Spleen (tissue), 11 donors: ENCODE data around the gene MYO1D. TPM values are rescaled to one million over a fixed set of nuclear protein-coding genes. Genes with fewer than 3 reads are reported as not detected.

Source experiments
- DNase-seq: peaks from one replicate; pipeline ENCODE4 v3.0.0-alpha.2; 2020
- H3K27ac ChIP-seq, 8 donors: fragments of 200-600 bp; sonication (generic) in 7 of 8; 1 replicate in 4 of 8; 2 replicates in 4 of 8; pipeline versions ENCODE4 v1.5.0 to v1.8.0; 2016 to 2021; ENCODE audit warnings: inconsistent platforms in 4 of 8, mild to moderate bottlenecking in 4 of 8, moderate library complexity in 1 of 8
- H3K27me3 ChIP-seq, 7 donors: fragments of 200-600 bp; sonication (generic) in 6 of 7; replicated peaks in 1 of 7; 1 replicate in 4 of 7; 2 replicates in 3 of 7; pipeline versions ENCODE4 v1.5.0 to v1.8.0; 2016 to 2021; ENCODE audit warnings: inconsistent platforms in 3 of 7, mild to moderate bottlenecking in 1 of 7
- H3K36me3 ChIP-seq, 6 donors: fragments of 200-600 bp; sonication (generic) in 5 of 6; 1 replicate in 4 of 6; 2 replicates in 2 of 6; pipeline versions ENCODE4 v1.5.0 to v1.8.0; 2016 to 2021; ENCODE audit warnings: inconsistent platforms in 2 of 6
- H3K4me1 ChIP-seq, 6 donors: fragments of 200-600 bp; sonication (generic) in 5 of 6; 1 replicate in 3 of 6; 2 replicates in 3 of 6; pipeline versions ENCODE4 v1.5.0 to v1.8.0; 2016 to 2021; ENCODE audit warnings: inconsistent platforms in 3 of 6
- H3K4me3 ChIP-seq, 8 donors: fragments of 200-600 bp; sonication (generic) in 7 of 8; 1 replicate in 4 of 8; 2 replicates in 4 of 8; pipeline versions ENCODE4 v1.5.0 to v1.8.0; 2016 to 2021; ENCODE audit warnings: inconsistent platforms in 4 of 8, mild to moderate bottlenecking in 4 of 8, moderate library complexity in 2 of 8
- H3K9me3 ChIP-seq, 8 donors: fragments of 200-600 bp; sonication (generic) in 7 of 8; 1 replicate in 4 of 8; 2 replicates in 4 of 8; pipeline versions ENCODE4 v1.5.0 to v1.8.0; 2016 to 2021; ENCODE audit warnings: inconsistent platforms in 4 of 8
- POLR2A ChIP-seq, 3 donors: fragments of 450-650 bp; IDR thresholded peaks; one replicate each; pipeline ENCODE4 v1.5.1; 2017; ENCODE audit warnings: antibody characterized with exemption in 3 of 3, mild to moderate bottlenecking in 1 of 3
- POLR2AphosphoS5 ChIP-seq, 3 donors: sonication (generic); formaldehyde crosslinking; IDR thresholded peaks; one replicate each; pipeline ENCODE4 v1.5.1; 2017; ENCODE audit warnings: antibody characterized with exemption in 3 of 3
- WGBS, 5 donors: extraction: QIAGEN DNeasy Blood & Tissue Kit in 3 of 5; methylation state at CpG; one replicate each; pipeline versions ENCODE4 v1.1.5 to v1.1.7; 2013 to 2018; 5-methylcytosine and 5-hydroxymethylcytosine counted together
- intact Hi-C: fragments of 100-400 bp; cut with DNase I; formaldehyde crosslinking; loops from one replicate; pipeline ENCODE4 v1.15.0; 2023; ENCODE audit warnings: low total_unique reads
- polyA plus RNA-seq, 3 donors: library from polyadenylated mRNA; stranded (reverse); fragments of 200-250 nt; gene quantifications; one replicate each; pipeline ENCODE4 v1.2.1, GENCODE V29; 2013
- total RNA-seq, 7 donors: library from RNA; depleted of rRNA in 3 of 7; stranded (reverse); fragments of >200 nt in 3 of 7; fragmentation: NEBNext Ultra II Directional in 4 of 7; extraction: Animal tissue kit (Norgen Biotek cat#: 25700) in 4 of 7; gene quantifications; one replicate each; pipeline versions ENCODE4 v1.1.0 to v1.2.1, GENCODE V29; 2016 to 2021
- TF ChIP-seq, protein P1 (sequence below), 11 experiments: fragments of 200-600 bp in 7 of 11; fragments of 450-650 bp in 4 of 11; sonication (generic) in 4 of 11; IDR thresholded peaks in 8 of 11; conservative IDR thresholded peaks in 3 of 11; 1 replicate in 7 of 11; 2 replicates in 4 of 11; pipeline versions ENCODE4 v1.4.0 to v1.8.0; 2016 to 2021; ENCODE audit warnings: antibody characterized with exemption in 11 of 11, inconsistent platforms in 4 of 11, mild to moderate bottlenecking in 1 of 11
- donor health status: healthy with polysubstance abuse.
- donor health status: DM: no; HTN: no; CAD: no; lungs with moderate emphysema.
- donor health status: DM: no; HTN: no; CAD: no.
- donor health status: Bipolar disorder and iron deficiency.
- donor health status: healthy.
- donor health status: DM: no; HTN: no; CAD: no.
- donor health status: DM: yes; HTN: yes; CAD: no.

MYO1D gene
- total and polyA plus RNA-seq, 10 donors = 2.3 to 36.4 (median 23.4) TPM

- Histone ChIP-seq H3K27ac (no peak overlapping the region), H3K27me3 (no peaks in the 10 kb centered on the region), H3K9me3 (no peaks in the 10 kb centered on the region), H3K4me1 (no peaks in the 10 kb centered on the region), H3K36me3 (no peaks in the 10 kb centered on the region), H3K4me3 (no peak overlapping the region)
- 79 to 85% (median 82%) methylated on average over 3 of the region's 3 CpGs for WGBS, 5 donors
- TF ChIP-seq POLR2A (IDR thresholded peaks at IDR 0.05) (no peak), POLR2AphosphoS5 (IDR thresholded peaks at IDR 0.05) (no peak)
- TF ChIP-seq, protein P1, sequence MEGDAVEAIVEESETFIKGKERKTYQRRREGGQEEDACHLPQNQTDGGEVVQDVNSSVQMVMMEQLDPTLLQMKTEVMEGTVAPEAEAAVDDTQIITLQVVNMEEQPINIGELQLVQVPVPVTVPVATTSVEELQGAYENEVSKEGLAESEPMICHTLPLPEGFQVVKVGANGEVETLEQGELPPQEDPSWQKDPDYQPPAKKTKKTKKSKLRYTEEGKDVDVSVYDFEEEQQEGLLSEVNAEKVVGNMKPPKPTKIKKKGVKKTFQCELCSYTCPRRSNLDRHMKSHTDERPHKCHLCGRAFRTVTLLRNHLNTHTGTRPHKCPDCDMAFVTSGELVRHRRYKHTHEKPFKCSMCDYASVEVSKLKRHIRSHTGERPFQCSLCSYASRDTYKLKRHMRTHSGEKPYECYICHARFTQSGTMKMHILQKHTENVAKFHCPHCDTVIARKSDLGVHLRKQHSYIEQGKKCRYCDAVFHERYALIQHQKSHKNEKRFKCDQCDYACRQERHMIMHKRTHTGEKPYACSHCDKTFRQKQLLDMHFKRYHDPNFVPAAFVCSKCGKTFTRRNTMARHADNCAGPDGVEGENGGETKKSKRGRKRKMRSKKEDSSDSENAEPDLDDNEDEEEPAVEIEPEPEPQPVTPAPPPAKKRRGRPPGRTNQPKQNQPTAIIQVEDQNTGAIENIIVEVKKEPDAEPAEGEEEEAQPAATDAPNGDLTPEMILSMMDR (IDR thresholded peaks at IDR 0.05 in 8 of 11, conservative IDR thresholded peaks at IDR 0.05 in 3 of 11) = no peak
- intact Hi-C loops = loop anchor here (10.0 kb wide), 2 partner anchors 131 to 211 kb away; partner anchors contain the start of gene SPACA3
- no peak for DNase-seq
These were observed 92.8 kb downstream of the MYO1D start for GRCh38 chr17:32784113-32784512.

GRCh38 chr17:32783602-32784001 lies 93.3 kb downstream of the MYO1D start:
- no peak for DNase-seq
- no peak overlapping the region for H3K27ac ChIP-seq
- no peaks in the 10 kb centered on the region for H3K4me1 ChIP-seq
- 1 to 37% (median 6%) methylated on average over 3 of the region's 3 CpGs for WGBS, 5 donors
- no peak for TF ChIP-seq POLR2AphosphoS5 (IDR thresholded peaks at IDR 0.05)
- TF ChIP-seq, protein P1 (IDR thresholded peaks at IDR 0.05 in 8 of 11, conservative IDR thresholded peaks at IDR 0.05 in 3 of 11) = peak; percentile 45 to 84 (median 72)
- no peaks in the 10 kb centered on the region for H3K36me3 ChIP-seq
- intact Hi-C loops = loop anchor here (10.0 kb wide), 2 partner anchors 131 to 211 kb away; partner anchors contain the start of gene SPACA3
- H3K4me3 ChIP-seq = no peak overlapping the region
- no peaks in the 10 kb centered on the region for H3K27me3 ChIP-seq
- H3K9me3 ChIP-seq = no peaks in the 10 kb centered on the region

DNA sequence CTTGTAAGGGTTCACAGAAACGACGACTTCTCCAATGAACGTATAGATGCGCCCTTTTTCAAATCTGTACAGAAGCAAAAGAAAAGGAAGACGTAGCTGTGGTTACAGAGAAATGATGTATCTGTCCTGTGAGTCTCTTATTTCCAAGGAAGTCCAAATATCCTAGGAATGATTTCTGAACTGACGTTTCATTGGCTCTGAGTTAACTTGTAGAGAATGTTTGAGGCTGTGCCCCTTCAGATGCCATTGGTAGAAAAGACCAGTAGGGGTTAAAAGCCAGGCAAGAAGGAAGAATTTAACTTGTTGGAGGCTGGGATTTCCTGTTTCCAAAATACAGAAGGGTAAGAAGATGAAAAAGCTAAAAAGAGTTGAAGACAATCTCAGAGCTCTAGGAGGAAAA lies 96.2 kb downstream of the MYO1D start:
- H3K27ac ChIP-seq = no peak overlapping the region
- no peak overlapping the region for H3K4me3 ChIP-seq
- H3K27me3 ChIP-seq = no peaks in the 10 kb centered on the region
- no peaks in the 10 kb centered on the region for H3K4me1 ChIP-seq
- TF ChIP-seq POLR2AphosphoS5 (IDR thresholded peaks at IDR 0.05) (no peak), POLR2A (IDR thresholded peaks at IDR 0.05) (no peak)
- TF ChIP-seq, protein P1 (IDR thresholded peaks at IDR 0.05 in 8 of 11, conservative IDR thresholded peaks at IDR 0.05 in 3 of 11) = no peak
- no peaks in the 10 kb centered on the region for H3K9me3 ChIP-seq
- 90 to 93% (median 92%) methylated on average over 6 of the region's 6 CpGs for WGBS, 5 donors
- no peaks in the 10 kb centered on the region for H3K36me3 ChIP-seq
- DNase-seq = no peak
- intact Hi-C loops = loop anchor here (10.0 kb wide), 2 partner anchors 134 to 214 kb away; partner anchors contain the start of gene SPACA3

GRCh38 chr17:32777922-32778321 lies 99.0 kb downstream of the MYO1D start:
- Histone ChIP-seq H3K4me3 (no peak overlapping the region), H3K27ac (no peak overlapping the region), H3K27me3 (no peaks in the 10 kb centered on the region), H3K36me3 (no peaks in the 10 kb centered on the region), H3K4me1 (no peaks in the 10 kb centered on the region), H3K9me3 (no peaks in the 10 kb centered on the region)
- intact Hi-C loops = no loop called here
- DNase-seq = no peak
- TF ChIP-seq, protein P1 (IDR thresholded peaks at IDR 0.05 in 8 of 11, conservative IDR thresholded peaks at IDR 0.05 in 3 of 11) = no peak
- TF ChIP-seq POLR2AphosphoS5 (IDR thresholded peaks at IDR 0.05) (no peak), POLR2A (IDR thresholded peaks at IDR 0.05) (no peak)
